Islet of Langerhans (tissue), 1 donor: Measurements from ENCODE around the gene HLA-DPB1.
"Not testable (repeated sequence)": the region's sequence is repeated elsewhere in the genome, so short reads cannot be mapped to it uniquely, and the experiment has no call there.

Source experiments
- FAIRE-seq: peaks from one replicate; lab custom pipeline; 2011; peaks lifted over from hg19 to GRCh38; lab: Jason Lieb, UNC

Gene HLA-DPB1

DNA sequence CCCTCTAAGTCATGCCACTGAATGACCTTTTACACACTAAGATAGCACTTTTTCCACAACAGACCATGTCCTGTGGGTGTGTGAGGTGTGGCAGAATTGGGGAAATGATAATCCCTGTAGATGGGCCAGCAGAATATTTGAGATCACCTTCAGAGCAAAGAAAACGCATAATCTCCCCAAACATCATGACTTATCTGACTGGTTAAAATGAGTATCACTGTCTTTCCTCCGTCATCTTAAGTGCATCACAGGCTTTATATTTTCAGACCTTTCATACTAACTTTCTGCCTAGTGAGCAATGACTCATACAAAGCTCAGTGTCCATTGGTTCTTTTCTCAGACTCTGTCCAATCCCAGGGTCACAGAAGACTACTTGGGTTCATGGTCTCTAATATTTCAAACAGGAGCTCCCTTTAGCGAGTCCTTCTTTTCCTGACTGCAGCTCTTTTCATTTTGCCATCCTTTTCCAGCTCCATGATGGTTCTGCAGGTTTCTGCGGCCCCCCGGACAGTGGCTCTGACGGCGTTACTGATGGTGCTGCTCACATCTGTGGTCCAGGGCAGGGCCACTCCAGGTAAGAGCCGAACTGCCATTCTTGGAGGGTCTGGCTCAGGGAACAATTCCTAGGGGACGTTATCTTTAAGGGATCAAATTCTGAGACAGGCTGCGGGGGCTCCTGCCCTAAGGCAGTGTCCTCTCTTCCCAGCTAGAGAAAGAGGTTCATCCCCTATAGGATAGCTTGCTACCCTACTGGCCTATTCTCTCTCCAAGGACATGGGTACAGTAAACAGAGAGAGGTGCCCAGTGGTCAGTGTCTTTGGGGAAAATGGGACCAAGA is at the start of gene HLA-DPB1:
TSS of gene HLA-DPB1 (plus strand) at position 423 of the 838 bp plus-strand sequence. CDS start at position 475, 52 bp downstream.
- peak; percentile 5 for FAIRE-seq

DNA sequence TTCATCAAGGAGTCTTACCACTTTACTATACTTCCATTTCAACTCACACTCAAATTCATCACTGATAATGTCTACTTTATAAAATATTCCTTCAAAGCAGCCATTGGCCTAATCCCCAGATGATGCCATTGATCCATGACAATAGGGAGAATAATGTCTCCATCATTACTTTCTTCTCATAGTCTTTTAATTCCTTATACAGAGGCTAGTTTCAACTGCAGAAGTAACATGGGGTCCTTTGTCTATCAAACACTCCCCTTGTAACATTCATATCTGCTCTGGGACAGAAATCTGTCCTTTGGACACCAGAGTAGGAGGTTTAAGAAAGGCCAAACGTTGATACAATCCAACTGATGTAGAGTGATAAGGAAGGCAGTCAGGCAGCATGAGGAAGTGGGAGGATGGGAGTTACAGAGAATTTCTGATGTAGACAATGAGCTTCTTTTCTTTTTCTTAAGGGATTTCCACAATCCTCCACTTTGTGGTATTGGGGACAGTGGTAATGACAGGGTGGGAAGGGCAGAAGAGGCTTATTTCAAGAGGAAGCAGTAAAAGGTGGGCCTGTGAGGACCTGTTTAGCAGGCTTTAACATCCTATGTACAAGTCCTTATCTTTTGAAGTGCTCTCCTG is 47.5 kb upstream of the HLA-DPB1 start:
- no peak for FAIRE-seq

DNA sequence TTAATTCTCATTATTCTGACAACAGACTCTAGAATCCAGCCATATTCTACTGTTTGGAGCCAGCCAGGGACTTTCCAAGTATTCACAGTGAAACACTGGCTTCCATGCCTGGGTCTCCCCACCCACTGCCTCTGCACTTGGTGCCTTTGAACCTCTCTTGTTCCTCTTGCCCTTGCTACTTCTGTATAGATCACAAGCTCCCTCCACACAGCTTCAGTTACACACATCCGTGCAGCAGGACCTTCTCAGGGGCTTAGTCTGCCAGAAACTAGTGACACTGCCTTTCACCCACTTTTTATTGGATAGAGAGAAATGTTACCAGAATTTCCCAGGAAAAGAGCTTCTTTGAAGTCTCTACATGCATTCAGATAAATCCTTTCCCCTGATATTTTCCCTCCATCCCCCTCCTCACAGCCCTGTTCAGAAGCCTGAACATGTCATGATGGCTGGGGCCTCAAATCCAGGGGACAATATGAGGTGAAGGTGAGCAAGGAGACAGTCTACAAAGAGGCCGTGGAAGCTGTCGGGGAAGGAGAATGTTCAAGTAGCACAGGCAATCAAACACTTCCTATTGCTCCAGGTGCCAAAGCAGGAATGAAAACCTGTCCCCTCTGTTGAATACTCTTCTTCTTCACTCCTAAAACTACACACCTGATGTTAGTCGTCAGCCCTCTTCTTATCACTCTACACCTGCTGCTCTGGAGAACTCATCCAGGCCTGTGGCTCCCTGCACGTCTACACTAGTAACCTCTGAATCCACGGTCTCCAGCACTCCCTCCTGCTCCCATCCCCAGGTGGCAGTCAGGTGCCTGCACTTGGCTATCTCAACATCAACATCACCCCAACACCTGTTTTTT is 46.2 kb upstream of the HLA-DPB1 start:
- FAIRE-seq: no peak

DNA sequence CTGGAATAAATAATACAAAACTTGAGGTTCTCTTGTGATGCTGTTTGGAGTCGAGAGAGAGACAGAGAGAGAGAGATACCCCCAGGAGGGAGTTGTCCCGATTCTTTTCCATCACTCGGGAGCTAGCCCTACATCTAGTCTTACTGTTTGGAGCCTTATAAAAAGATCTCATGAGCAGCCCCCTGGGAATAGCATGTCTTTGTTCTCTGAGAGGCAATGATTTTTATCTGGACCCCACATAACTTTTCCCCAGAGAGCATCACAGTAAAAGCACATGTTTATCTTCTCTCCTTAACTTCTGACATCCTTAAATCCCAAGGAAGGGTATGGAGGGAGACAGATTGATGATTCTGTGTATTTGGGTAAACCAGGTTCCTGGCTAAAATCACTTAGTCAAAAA is 45.5 kb upstream of the HLA-DPB1 start:
- no peak for FAIRE-seq

DNA sequence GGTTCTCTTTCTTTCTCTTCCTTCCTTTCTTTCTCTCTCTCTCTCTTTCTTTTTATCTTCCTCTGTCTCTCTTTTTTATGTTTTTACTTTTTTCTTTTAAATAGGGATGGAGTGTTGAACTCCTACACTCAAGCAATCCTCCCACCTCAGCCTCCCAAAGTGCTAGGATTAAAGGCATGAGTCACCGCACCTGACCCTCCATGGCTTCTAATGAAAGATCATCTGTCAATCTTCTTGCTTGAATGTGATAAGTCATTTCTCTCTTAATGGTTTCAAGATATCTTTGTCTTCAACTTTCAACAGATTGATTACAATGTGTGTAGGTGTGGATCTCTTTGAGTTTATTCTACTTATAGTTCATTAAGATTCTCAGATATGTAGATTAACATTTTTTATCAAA is 41.2 kb upstream of the HLA-DPB1 start:
- FAIRE-seq: no peak

DNA sequence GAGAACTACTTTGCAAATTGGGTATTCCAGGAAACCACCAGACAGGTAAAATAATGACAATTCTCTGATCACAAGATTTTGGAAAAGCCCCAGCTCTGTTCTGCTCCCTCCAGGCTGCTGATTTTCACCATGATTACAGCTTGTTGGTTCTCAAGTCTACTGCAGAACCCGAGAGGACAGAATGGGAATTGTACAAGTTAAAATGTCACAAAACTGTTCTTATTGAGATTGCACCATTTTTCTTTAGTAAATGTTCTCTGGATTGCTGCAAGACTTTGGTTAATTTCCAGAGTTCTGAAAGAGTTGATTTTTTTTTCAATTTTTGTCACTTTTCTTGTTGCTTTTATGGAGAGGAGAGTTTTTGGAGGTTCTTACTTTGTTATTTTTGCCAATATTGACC is 39.3 kb upstream of the HLA-DPB1 start:
- no peak for FAIRE-seq

DNA sequence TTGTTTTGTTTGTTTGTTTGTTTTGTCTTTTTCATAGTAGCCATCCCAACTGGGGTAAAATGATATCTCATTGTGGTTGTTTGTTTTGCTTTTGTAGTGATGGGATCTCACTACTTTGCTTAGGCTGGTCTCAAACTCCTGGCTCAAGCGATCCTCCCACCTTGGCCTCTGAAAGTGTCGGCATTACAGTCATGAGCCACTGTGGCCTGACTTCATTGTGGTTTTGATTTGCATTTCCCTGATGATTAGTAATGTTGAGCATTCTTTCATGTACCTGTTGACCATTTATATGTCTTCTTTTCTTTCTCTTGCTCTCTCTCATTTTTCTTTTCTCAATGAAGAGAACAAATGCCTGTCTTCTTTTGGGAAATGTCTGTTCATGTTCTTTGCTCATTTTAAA is 35.6 kb upstream of the HLA-DPB1 start:
- FAIRE-seq: no peak

DNA sequence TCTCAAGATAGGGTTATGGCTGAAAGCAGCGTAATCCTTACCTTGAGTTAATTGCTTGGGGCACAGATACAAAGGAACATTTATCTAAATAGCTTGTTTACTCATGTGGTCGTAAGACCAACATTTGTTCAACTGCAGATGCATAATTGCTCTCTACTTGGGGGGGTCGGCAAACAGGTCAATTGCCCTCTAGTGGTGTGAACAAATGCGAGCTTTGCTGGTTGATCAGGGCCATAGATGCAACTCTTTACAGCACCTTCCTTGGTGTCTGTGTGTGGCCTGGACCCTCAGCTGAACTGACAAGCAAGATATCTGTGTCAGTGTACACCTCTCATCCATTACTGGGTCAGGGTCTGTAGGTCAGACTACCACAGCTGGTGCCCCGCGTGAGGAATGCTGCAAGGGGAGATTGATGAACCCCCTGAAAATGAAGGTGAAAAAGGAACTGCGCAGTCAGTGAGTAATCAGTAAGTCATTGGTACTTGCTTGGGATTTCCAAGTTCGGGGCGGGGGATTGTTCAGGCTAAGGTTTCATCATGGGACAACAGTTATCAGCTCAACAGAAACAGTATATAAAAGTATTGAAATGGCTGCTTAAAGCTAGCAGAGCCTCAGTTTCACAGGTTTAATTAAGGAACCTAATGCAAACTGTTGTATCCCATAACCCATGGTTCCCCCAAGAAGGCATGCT is 26.3 kb upstream of the HLA-DPB1 start:
- FAIRE-seq: no peak

DNA sequence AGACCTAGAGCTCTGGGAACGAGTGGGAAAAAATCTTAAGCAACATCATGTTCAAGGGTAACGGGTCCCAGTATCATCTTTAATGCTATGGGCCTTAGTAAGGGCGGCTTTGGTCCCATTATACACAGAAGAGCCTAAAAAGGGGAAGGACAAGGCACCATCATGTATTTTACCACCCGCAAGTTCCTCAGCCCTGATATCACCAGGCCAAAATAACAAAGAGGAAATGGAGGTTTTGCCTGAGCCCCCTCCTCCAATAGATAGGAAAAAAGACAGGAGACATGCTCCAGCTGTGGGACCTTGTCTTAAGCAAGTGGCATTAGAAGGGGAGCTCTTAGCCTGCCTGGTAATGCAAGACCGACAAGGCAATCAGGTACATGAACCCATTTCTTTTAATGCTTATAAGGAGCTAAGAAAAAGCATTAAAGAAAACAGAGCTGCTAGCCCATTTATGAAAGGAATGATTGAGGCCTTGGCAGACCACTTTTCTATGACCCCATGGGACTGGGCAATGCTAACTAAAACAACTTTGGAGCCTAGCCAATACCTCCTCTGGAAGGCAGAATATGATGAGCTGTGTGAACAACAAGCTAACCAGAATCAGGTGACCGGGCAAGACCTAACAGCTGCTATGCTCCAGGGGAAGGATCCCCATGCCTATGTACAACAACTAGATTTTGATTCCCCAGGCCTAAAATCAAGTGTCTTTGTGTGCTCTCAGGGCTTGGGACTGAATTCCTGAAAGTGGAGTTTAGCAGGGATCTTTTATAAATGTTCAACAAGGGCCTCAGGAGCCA is 25.6 kb upstream of the HLA-DPB1 start:
- no peak for FAIRE-seq

DNA sequence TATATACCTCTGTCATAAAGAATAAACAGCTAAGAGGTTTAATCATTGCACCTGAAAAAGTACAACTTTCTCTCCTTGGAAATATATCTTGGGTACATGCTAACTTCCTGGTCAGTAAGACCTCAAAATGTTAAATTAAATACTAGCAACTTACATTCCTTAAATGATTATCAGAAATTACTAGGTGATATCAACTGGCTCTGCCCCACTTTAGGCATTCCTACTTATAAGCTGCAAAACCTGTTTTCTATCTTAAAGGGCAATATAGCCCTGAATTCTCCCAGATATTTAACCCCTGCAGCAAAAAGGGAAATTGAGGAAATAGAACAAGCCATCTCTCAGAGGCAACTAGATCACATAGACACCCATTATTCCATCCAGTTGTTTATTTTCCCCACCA is 23.2 kb upstream of the HLA-DPB1 start:
- FAIRE-seq: no peak

DNA sequence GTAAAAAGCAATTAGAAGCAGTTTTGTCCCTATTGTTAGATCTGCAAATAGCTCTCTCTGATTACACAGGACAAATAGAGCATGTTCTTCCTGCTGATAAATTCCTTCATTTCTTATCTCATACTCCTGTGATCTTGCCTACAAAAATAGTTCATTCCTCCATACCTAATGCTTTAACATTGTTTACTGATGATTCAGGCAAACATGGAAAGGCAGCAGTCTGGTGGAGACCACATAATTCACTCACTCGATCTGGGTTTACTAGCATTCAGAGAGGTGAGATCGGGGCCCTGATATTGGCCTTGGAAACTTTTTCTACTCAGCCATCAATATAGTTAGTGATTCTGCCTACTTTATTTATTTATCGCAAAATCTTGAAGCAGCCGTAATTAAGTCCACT is 22.6 kb upstream of the HLA-DPB1 start:
- no peak for FAIRE-seq

DNA sequence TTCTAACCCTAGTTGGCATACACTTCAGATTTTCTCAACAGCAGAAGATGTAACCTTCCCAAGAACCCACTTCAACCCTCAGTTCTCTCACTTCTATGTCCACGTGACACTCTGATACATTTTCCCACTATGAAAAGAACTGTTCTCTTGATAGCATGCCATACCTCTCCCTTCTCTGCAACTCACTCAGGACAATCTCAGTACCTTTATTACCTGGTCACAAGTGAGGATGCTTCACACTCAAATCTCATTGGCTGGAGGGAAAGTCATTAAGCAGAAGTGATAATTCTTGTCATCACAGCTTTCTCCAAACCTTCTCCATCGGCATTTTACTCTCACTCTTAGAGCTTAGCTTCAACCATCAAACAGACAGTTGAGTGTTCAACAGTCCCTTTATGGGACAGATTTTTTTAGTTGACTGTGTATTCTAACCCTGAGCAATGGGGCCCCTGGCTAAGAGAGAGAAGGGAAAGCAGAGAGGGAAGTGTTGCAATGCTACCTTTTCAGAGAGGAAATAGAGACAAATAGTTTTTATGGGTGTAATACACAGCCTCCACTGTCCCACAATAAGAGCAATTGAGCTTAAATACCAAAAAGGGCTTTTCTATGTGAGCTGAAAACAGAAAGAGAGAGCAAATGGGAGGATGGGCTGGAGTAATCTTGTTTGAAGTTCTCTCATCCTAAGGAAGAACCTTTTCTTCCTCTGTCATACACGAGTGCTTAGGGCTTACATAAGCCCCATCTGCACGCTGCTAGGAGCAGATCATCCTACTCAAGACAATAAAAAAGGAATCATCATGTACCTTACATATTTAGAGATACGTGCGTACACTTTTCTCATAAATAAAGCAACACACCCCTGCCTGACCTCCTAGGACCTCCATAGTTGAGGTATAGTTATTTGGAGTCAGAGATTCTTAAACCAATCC is 18.3 kb upstream of the HLA-DPB1 start:
- FAIRE-seq: no peak

DNA sequence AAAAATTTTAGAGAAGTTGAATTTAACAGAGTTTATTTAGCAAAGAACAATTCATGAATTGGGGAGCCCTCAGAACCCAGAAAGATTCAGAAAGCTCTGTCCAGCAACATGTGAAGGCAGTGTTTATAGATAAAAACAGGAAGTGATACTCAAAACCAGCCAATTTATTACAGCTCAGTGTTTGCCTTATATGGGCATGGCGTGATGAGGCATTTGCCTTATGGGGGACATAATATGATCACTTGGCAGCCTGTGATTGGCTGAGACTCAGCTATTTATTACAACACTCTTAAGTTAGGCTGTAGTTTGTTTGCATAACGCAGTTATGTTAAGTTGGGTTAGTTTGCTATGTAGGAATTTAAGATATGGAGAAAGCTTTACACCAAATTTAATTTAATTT is 13.8 kb upstream of the HLA-DPB1 start:
- FAIRE-seq: no peak

DNA sequence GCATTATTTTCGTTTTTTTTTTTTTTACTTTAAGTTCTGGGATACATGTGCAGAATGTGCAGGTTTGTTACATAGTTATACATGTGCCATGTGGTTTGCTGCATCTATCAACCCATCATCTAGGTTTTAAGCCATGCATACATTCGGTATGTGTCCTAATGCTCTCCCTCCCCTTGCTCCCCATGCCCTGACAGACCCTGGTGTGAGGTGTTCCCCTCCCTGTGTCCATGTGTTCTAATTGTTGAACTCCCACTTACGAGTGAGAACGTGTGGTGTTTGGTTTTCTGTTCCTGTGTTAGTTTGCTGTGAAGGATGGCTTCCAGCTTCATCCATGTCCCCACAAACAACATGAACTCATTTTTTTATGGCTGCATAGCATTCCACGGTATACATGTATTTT is 12.4 kb upstream of the HLA-DPB1 start:
- FAIRE-seq: not testable (repeated sequence)

DNA sequence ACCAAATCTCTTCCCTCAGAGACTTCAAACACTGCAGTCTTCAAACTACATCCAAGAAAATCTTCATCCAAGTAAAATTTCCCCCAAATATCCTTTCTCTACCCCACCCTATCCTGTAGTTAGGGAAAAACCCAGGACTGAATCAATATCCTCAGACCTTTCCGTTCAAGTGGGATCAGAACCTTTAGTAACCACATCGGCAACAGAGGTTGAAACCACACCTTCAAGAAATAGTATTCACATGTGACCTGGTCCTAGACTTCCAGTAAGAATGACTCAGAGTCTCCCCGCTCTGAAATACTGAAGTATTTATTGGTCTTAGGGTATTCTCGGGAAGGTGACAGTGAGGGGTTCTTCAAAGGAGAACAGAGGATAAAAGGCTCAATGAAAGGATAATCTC is 11.1 kb upstream of the HLA-DPB1 start:
- FAIRE-seq: no peak

DNA sequence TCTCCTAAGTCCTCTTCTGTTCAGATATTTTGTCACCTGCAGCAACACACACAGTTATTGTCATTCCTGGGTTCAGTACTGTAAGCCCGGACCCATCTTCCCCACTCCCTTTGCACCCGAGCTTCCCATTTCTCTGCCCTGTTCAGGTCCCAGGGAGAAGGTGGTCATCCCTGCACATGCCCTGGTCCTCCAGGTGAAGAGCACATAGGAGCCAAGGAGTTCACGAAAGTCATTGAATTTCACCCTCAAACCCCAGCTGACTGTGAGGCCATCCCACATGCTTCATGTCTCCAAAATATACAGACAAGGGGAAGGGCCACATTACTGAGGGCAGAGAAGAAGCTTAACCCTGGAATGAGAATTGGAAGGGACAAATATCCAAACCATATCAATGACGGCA is 10.5 kb upstream of the HLA-DPB1 start:
- no peak for FAIRE-seq

DNA sequence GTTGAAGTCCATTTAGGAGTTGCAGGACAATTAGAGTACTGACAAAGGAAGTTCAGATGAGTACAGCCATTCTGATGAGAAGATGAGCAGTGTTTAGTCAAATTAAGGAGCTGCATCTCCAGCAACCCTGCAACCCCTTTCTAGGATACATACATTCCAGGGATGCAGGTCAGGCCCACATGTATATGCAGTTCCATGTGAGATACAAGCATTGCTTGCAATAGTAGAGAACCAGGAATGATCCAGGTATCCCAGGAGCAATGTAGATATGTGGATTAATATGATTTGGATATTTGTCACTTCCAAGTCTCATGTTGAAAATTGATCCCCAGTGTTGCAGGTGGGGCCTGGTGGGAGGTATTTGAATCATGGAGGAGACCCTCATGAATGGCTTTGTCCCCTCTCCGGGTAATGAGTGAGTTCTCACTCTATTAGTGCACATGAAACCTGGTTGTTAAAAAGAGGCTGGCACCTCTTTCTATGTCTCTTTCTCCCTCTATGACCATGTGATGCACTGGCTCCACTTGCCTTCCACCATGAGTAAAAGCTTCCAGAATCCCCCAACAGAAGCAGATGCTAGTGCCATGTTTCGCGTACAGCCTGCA is 8.8 kb upstream of the HLA-DPB1 start:
- FAIRE-seq: no peak

DNA sequence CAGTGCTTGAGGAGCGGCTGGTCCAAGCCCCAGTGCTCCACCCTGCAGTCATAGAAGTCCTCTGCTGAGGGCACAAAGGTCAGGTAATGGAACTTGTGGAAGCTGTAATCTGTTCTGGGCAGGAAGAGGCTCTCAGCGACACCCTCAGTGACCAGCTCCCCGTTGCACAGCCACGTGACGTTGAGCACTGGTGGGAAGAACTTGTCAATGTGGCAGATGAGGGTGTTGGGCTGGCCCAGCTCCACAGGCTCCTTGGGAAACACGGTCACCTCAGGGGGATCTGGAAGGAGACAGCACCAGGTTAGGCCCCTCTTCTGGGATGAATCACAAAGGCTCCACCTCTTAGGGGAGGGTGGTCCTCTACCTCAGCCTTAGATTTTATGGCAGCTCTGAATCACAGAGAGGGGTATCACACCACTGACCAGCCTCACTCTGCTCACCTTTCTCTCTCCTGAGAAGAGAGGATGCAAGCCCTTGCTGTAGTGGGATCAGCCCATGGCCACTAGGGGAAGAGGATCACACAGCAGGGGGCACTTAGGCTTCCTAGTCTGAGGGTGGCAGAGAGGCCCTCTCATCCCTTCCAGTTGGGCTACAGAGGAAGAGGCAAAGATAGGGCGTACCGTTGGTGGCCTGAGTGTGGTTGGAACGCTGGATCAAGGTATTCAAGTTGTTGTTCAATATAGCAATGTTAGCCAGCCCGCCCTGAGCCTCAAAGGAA is 6.6 kb upstream of the HLA-DPB1 start:
- no peak for FAIRE-seq

DNA sequence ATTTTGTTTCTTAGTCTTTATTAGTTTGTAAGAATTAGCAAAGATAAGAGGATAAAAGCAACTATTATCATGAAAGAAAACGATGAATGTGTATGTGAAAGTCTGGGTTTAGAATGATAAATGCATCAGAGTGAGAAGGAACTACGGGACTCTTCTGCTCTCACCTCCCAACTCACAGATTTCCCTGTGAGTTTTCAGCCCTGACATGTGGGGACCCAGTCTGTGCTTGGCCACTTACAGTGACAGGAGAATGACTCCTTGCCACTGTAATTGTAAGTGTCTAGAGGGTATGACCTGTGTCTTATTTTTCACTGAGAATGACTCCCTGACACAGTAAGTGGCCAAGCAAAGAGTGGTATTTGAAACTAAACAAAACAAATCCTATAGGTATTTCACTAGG is 4.9 kb upstream of the HLA-DPB1 start:
- no peak for FAIRE-seq
